Common myeloid progenitor, CD34-positive (primary cell): ENCODE data around the gene CACNA1B.

Source experiments
- CTCF ChIA-PET: fragments of 350-600 bp; sonication (Branson Sonifier 250); formaldehyde crosslinking; loops from one replicate; lab custom pipeline; 2021; ENCODE audit warnings: antibody characterized with exemption; lab: Charles Lee
- POLR2A ChIA-PET: fragments of 350-600 bp; sonication (Branson Sonifier 250); formaldehyde crosslinking; loops from one replicate; lab custom pipeline; 2021; ENCODE audit warnings: antibody characterized with exemption; lab: Charles Lee
- DNase-seq, 3 donors: peaks; one replicate each; pipeline versions ENCODE4 v3.0.0 to v3.0.0-alpha.2; 2013
- H3K27ac ChIP-seq, 2 experiments: 1 replicate in 1 of 2; 2 replicates in 1 of 2; pipeline ENCODE4 v1.7.0; 2013; ENCODE audit warnings: inconsistent platforms in 2 of 2, low read length in 2 of 2, mild to moderate bottlenecking in 2 of 2, low read depth in 1 of 2, moderate library complexity in 1 of 2; ENCODE audit not compliant: severe bottlenecking in 2 of 2, insufficient read depth in 1 of 2, poor library complexity in 1 of 2
- H3K27me3 ChIP-seq, 5 experiments: replicated peaks in 2 of 5; 1 replicate in 3 of 5; 2 replicates in 2 of 5; pipeline versions ENCODE4 v1.6.1 to v1.7.0; 2013; ENCODE audit warnings: low read length in 4 of 5, mild to moderate bottlenecking in 2 of 5, moderate library complexity in 2 of 5, inconsistent platforms in 1 of 5; ENCODE audit not compliant: insufficient read depth in 5 of 5, control insufficient read depth in 4 of 5
- H3K36me3 ChIP-seq, 4 experiments: 1 replicate in 2 of 4; 2 replicates in 2 of 4; pipeline versions ENCODE4 v1.6.1 to v1.7.0; 2013; ENCODE audit warnings: low read length in 3 of 4, control low read depth in 1 of 4, mild to moderate bottlenecking in 1 of 4; ENCODE audit not compliant: control insufficient read depth in 4 of 4, insufficient read depth in 4 of 4
- H3K4me1 ChIP-seq, 4 experiments: 1 replicate in 3 of 4; 2 replicates in 1 of 4; pipeline versions ENCODE4 v1.6.1 to v1.7.1; 2013; ENCODE audit warnings: low read length in 3 of 4, mild to moderate bottlenecking in 3 of 4, control low read depth in 1 of 4, inconsistent platforms in 1 of 4, moderate library complexity in 1 of 4; ENCODE audit not compliant: control insufficient read depth in 4 of 4, insufficient read depth in 4 of 4; ENCODE audit errors: control extremely low read depth in 1 of 4
- H3K4me3 ChIP-seq, 7 experiments: 1 replicate in 4 of 7; 2 replicates in 3 of 7; pipeline versions ENCODE4 v1.5.1 to v1.7.0; 2013; ENCODE audit warnings: mild to moderate bottlenecking in 7 of 7, low read length in 6 of 7, moderate library complexity in 6 of 7, inconsistent platforms in 2 of 7, low read depth in 2 of 7, control low read depth in 1 of 7; ENCODE audit not compliant: insufficient read depth in 4 of 7, control insufficient read depth in 1 of 7; ENCODE audit errors: extremely low read depth in 1 of 7
- H3K9me3 ChIP-seq, 5 experiments: 1 replicate in 4 of 5; 2 replicates in 1 of 5; pipeline versions ENCODE4 v1.6.1 to v1.7.1; 2013; ENCODE audit warnings: low read length in 4 of 5, mild to moderate bottlenecking in 2 of 5, inconsistent platforms in 1 of 5, low read depth in 1 of 5, moderate library complexity in 1 of 5; ENCODE audit not compliant: control insufficient read depth in 4 of 5, insufficient read depth in 2 of 5; ENCODE audit errors: control extremely low read depth in 1 of 5
- WGBS: methylation state at CpG from one replicate; pipeline ENCODE4 v1.1.5; 2013; ENCODE audit not compliant: insufficient coverage; 5-methylcytosine and 5-hydroxymethylcytosine counted together

The CACNA1B gene

DNA sequence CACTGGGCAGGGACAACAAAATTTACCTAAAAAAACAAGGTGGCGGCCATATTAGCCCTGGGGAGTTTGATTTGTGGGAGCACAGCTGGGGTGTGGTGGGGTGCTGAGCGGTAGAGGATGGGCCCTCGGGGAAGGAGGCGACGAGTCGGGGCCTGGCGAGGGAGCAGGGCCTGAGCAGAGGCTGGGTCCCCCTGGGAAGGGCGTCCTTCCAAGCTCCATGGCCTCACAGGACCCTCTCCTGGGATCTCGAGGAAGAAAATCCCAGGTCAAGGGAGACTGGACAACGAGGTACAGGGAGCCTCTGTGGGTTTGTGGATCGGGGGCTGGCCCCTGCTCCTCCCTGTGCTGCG, 165.5 kb downstream of the CACNA1B start:
- POLR2A ChIA-PET, result no interaction called here
- H3K9me3 ChIP-seq, result no peaks in the 10 kb centered on the region
- 94% methylated on average over 11 of the region's 12 CpGs for WGBS

DNA sequence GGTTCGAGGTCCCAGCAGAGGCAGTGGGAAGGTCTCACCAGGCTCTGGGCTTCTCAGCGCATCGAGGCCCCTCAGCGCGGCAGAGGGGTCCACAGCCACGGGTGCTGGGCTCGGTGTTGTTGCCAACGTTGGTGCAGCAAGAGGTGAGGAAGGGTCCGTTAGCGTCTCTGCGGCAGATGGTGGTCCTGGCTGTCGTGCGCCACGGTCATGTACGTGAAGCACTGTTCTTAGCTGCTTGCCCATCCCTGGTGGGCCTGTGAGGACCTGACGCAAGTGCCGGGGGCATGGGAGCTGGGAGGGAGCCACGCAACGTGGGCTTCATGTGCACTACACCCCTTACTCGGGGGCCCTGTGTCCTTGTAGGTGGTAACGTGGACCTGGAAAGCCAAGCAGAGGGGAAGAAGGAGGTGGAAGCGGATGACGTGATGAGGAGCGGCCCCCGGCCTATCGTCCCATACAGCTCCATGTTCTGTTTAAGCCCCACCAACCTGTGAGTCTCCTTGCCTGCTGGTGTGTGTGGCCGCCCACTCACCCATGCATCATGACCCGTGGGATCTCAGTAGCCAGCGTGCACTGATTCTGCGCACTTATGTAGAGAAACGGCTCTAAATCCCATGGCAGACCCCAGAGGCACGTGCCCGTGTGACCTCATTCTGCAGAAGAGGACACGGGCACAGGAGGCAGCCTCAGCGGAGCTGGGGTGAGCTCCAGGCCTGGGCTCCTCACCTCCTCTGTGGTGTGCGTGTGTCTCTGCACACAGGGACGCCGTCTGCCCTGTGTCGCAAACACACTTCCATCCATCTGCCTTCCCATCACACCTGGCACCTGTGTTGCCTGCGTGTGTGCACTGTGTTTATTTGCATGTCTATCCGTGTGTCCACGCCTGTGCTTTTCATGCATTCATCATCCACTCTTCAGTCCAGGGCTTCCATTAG, 166.1 kb downstream of the CACNA1B start:
- Histone ChIP-seq H3K4me3 (no peak overlapping the region), H3K27me3 (peaks cover 0 to 15% (median 0%) of the 10 kb centered on the region in 5 experiments), H3K27ac (no peak overlapping the region), H3K9me3 (no peaks in the 10 kb centered on the region), H3K4me1 (no peaks in the 10 kb centered on the region), H3K36me3 (no peaks in the 10 kb centered on the region)
- DNase-seq, result no peak
- POLR2A ChIA-PET, result no interaction called here
- WGBS, result 96% methylated on average over 41 of the region's 42 CpGs
- CTCF ChIA-PET, result no interaction called here

More for the DNA sequence above, 165.5 kb downstream of the CACNA1B start:
- Histone ChIP-seq H3K27me3 (peaks cover 0 to 16% (median 0%) of the 10 kb centered on the region in 5 experiments), H3K4me1 (no peaks in the 10 kb centered on the region), H3K4me3 (no peak overlapping the region), H3K36me3 (no peaks in the 10 kb centered on the region), H3K27ac (no peak overlapping the region)
- CTCF ChIA-PET, result no interaction called here
- DNase-seq, result no peak

DNA sequence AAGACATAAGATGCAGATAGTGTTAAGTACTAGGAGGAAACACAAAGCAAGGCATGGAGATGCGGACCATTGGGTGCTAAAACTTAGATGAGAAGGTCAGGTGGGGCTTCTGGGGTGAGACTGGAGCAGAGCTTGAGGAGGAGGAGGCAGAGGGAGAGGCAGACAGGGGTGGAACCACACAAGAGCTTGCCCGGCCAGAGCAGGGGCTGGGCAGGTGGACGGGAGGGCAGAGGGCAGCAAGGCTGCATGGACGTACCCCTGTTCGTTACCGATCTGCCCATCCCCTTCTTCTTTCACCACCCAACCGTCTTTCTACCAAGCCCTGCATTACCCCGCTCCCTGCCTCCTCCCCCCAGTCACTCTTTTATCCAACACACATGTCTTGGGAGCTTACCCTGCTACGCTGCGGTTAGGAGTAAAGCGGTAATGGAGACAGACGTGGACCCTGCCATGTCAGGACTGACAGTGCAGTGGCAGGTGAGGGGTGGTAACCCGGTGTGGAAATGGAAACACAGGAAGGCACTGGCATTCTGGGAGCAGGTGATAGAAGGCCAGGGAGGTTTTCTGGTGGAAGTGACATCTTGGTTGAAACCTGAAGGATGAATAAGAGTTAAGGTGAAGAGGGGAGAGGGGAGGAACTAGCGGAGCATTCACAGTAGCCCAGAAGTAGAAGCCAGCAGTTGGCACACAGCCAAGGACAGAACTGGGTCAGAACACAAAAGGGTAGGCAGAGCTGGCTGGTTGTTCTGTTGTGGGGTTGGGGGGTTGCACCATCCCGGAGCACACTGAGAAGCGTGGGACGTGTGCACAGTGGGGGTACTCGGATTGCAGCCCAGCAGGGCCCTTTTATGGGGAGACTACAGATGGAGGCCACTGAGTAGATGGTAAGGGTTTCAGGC, 167.2 kb downstream of the CACNA1B start:
- DNase-seq, result no peak
- ChIA-PET CTCF (no interaction called here), POLR2A (no interaction called here)
- Histone ChIP-seq H3K27ac (no peak overlapping the region), H3K4me1 (no peaks in the 10 kb centered on the region), H3K4me3 (no peak overlapping the region), H3K27me3 (peaks cover 0 to 23% (median 3%) of the 10 kb centered on the region in 5 experiments), H3K36me3 (no peaks in the 10 kb centered on the region), H3K9me3 (no peaks in the 10 kb centered on the region)
- WGBS, result 95% methylated on average over 13 of the region's 18 CpGs

DNA sequence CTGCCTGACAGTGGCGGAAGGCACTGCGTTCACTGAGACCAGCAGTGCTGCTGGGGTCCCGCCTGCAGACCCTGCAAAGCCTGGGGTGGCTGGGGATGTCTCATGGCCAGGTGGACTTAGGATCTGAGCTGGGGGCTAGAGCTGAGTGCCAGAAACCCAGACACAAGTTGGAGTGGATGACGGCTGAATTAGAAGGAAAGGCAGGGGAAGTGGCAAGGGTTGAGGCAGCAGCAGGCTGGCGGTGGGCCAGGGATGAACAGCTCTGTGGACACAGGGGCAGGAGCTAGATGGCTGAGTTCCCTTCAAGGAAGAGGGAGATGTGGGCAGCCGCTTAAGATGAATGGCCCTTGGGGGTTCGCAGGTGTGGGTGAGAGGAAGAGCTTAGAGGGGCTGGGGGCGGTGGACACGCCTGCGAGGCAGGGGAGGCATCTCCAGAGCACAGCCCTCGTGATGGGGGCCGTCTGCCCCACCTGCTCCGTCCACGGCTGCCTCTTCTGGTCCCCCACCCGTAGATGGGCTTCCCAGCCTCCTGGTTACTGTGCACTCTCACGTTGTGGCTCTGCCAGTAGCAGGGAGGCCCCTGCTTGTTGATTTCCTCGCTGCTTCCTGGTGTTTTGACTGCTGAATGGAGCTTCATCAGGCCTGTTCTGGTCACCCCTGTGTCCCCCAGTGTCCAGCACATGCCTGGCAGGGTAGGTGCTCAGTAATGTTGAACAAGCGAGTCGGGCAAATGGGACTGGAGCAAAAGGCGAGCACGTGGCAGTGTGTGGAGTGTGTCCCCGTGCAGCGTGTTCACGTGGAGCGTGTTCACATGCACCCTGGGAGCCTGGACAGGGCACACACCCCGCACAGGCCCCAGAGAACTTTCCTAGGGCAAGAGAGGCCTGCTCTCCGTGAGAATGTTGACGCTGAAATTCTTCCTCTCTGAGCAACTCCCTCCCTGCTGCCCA, 168.2 kb downstream of the CACNA1B start:
- Histone ChIP-seq H3K4me3 (no peak overlapping the region), H3K36me3 (no peaks in the 10 kb centered on the region), H3K4me1 (no peaks in the 10 kb centered on the region), H3K27me3 (peaks cover 0 to 30% (median 5%) of the 10 kb centered on the region in 5 experiments), H3K27ac (no peak overlapping the region), H3K9me3 (no peaks in the 10 kb centered on the region)
- no peak for DNase-seq
- ChIA-PET CTCF (no interaction called here), POLR2A (no interaction called here)
- WGBS, result 82% methylated on average over 27 of the region's 28 CpGs

DNA sequence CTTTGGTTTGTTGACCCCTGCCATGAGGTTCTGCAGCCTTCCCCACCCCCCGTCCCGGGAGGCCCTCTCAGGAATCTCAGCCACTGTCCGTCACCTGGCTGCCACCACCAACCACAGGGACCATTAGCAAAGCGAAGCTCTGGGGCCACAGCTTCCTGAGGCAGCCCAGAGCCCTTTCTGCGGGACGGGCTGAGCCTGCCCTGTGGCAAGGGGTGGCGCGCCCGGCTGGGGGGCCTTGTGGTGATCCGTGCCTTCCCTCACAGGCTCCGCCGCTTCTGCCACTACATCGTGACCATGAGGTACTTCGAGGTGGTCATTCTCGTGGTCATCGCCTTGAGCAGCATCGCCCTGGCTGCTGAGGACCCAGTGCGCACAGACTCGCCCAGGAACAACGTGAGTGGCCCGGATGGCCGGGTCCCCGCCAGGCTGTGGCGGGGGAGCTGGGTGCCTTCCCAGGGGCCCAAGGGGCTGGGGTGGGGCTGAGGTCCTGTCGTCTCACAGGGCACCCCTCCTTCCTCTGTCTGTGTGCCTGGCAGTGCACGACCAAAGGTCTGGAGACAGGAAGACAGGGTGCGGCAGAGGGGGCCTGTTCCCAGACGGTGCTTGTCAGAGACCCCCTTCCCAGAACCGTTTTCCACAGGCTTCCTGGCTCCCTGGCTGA, 169.2 kb downstream of the CACNA1B start:
- POLR2A ChIA-PET, result no interaction called here

DNA sequence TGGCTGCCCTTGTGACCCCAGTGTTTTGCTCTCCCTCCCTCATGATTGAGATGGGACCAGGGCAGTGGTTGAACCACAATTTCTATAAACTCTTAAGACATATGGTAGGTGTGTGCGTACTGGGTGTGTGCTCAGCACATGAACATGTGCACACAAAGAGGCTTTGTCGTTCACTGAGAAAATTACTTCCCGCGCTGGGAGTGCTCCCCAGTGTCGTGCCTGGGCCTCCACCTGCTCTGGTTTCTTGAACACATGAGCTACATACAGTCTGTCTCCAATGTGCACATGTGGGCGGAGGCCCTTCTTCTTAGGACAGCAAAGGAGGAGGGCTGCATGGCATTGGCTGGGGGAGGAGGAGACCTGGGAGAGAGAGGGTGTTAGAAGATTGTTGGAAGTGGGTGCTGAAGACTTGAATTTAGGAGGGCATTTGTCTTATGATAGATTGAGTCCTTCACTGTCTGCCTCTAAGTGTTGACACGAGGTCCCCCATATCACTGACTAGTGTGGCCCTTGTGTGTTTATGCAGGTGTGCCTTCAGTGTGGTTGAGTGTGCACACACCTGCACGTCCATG, 170.0 kb downstream of the CACNA1B start:
- DNase-seq, result no peak
- H3K4me1 ChIP-seq, result no peaks in the 10 kb centered on the region
- H3K4me3 ChIP-seq, result no peak overlapping the region
- H3K9me3 ChIP-seq, result no peaks in the 10 kb centered on the region
- ChIA-PET POLR2A (no interaction called here), CTCF (no interaction called here)
- peaks cover 0 to 41% (median 5%) of the 10 kb centered on the region in 5 experiments for H3K27me3 ChIP-seq
- no peak overlapping the region for H3K27ac ChIP-seq
- WGBS, result 99% methylated on average over 8 of the region's 8 CpGs
- no peaks in the 10 kb centered on the region for H3K36me3 ChIP-seq

More for the DNA sequence above, 169.2 kb downstream of the CACNA1B start:
- no peaks in the 10 kb centered on the region for H3K4me1 ChIP-seq
- CTCF ChIA-PET, result no interaction called here
- no peak overlapping the region for H3K27ac ChIP-seq
- 88% methylated on average over 26 of the region's 29 CpGs for WGBS
- H3K27me3 ChIP-seq, result peaks cover 0 to 33% (median 5%) of the 10 kb centered on the region in 5 experiments
- DNase-seq, result no peak
- H3K4me3 ChIP-seq, result no peak overlapping the region
- no peaks in the 10 kb centered on the region for H3K9me3 ChIP-seq
- H3K36me3 ChIP-seq, result no peaks in the 10 kb centered on the region
